GM18909 (cell line): Measurements from ENCODE around the gene TSPAN15.

Experiments
- ATAC-seq: cut with Tn5 transposase; IDR thresholded peaks from one replicate; pipeline ENCODE4 v1.9.1; 2021; ENCODE audit warnings: mild to moderate bottlenecking; ENCODE audit not compliant: unreplicated experiment, poor library complexity

TSPAN15 gene

DNA sequence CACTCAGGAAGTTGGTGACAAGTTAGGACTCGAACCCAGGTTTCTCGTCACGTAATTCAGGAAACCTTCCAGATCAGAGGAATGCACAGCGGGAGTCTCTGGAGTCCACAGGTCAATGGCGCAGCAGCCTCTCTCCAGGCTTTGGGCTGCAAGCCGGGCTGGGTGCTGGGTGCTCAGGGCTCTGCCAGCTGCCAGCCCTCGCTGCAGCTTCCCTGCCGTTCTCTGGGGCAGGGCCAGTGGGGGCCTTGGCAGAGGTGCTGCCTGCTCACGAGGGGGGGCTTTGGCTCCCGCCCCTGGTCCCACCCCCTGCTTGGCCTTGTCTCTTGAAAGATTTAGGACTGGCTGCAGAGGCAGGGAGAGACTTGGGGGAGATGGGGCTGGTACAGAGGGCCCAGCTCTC, 34.6 kb upstream of the TSPAN15 start, which contains the start of gene TACR2:
TACR2 (minus strand) TSS at position 224 of the 400 bp plus-strand sequence. CDS start 595 bp downstream, outside the sequence.
- no peak for ATAC-seq

GRCh38 chr10:69417542-69417941, 33.7 kb upstream of the TSPAN15 start:
- no peak for ATAC-seq

DNA sequence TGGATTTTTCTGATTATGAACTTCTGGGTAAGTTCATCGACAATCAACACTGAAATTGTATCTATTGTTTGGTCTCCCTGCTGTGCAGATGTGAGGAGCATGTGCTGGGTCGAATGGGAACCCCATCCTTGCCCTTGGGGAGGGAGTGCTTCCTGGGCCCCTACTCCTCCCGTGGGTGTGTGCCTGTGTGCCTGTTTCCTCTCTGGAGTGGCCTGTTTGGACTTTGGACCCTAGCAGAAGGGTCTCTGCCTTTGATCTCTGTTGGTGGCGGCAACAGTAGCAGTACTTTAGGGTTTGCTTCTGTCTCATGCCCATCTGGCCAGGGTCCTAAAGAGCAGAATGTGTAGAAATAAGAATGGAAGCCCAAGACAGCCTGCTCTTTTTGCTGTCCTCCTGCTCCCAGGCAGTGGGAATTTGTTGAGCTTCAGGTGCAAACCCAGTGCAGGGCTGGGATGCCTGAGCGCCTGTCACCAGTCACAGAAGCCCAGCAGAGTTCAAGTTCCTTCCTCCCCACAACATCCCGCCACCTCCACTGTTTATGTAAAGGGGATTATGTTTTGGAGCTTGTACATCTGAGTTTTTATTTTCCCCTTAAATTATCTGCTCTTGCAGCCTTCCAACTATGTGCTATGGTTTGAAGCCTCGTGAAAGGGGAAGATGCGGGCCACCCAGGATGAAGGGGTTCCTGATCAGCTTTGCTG, 33.1 kb upstream of the TSPAN15 start:
- ATAC-seq = no peak

- no peak for ATAC-seq
These were observed 32.0 kb upstream of the TSPAN15 start for GRCh38 chr10:69419096-69419743.

- no peak for ATAC-seq
These were observed 31.5 kb upstream of the TSPAN15 start for GRCh38 chr10:69419744-69420126.

DNA sequence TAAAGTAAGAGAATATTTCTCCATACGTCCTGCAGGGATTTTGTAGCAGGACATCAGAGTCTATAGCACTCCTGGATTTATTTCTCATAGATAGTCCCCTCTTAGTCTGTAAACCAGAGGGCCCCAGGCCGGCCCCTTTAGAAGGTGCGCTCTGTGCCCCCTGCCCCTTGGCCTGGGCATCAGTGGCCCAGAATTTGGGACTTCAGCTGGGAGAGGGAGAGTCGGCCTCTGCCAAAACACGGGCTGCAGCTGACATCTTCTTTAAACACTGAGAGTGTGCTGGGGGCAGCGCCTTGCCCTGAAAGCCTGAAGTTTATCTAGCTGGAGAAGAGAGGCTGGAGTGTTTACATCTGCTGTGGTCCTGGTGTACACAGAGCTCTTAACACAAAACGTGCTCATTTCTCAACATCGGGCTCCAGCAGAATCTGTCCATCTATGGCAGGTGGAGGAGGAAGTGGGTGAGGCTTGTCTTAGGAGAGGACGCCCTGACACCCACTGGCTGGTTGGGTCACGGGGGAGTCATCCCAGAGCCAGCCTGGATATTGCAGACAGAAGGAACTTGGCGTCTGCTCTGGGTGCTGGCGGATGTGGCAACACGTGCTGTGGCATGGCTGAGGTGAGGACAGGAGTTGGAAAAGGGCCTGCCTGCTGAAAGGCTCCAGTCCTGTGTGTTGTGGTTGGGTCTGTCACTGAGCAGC, 29.5 kb upstream of the TSPAN15 start:
- ATAC-seq = no peak

DNA sequence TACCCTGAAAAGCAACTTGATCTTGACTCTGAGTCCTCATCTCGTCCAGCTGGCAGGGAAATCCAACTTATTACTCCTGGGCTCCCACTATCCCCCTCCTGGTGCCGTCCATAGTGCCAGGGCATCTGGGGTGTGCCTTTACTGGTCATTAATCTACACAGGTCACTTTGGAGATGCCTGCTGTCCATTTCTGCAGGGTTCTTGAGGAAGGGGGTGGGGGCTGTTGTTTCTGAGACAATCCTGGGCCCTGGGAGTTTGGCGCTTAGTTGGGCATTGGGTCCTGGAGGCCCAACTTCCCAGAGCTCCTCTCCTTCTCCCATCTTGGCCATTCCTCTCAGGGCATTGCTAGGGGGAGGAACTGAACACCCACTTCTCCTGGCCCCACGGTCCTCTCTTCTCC, 28.6 kb upstream of the TSPAN15 start:
- ATAC-seq = no peak

DNA sequence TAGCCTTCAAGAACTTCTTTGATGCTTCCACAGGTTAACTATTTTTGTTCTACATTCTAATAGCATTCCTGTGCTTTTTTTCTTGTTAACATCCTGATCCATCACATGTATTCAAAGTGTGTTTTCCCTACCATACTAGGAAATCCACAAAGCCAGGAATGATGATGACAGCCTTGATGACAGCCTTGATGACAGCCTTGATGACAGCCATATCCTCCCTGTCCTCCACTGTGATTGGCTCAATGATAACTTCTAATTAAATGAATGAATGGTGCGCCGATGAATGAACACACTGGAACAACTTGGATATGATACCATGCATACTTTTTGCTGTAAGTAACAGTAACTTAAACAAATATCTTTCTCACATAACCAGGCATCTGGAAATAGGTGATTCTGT, 26.2 kb upstream of the TSPAN15 start:
- no peak for ATAC-seq

DNA sequence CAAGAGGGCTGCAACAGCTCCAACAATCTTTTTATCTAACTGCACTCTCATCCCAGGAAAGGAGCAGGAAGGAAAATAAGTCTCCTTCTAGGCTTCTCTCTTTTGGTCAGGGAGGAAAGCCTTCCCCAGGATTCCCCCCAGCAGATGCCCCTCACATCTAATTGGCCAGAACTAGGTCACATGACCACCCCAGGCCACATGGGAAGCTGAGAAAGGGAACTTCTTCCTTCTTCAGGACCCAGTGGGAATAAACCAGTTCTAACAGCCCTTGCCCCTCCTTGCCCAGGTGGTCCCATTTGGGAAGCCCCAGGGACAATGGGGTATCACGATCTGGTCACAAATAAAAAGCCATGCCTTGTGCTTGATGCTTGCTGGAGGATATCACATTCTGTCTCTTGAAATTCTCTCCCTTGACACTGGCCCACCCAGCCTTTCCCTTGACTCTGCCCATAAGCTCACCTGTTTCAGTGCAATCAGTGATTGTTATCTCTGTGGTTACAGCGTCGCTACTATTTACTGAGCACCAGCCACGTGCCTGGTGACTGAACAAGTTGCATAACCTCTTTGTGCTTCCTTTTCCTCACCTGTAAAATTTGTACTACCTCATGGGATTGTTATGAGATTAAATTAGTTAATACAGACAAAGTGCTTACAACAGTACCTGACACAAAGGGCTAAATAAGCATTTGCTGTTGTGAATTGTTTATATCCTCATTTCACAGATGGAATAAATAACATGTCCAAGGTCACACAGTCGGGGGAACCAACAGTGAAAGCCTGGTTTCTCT, 25.6 kb upstream of the TSPAN15 start:
- ATAC-seq = no peak

DNA sequence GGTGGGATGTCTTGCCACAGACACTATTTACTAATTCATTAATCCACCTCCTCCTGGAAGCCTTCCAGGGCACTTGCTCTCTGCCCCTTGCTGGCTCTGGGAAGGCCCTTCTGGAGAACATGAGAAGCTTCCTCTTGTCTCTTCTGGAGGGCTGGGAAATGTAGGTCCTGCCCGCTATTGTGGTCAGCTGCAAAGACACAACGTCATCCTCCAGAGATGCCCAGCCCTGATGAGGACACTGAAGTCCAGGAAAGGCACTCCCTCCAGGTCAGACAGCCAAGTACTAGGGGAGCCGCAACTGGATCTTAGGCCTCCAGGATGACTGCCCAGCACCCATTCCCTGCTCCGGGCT, 24.9 kb upstream of the TSPAN15 start:
- no peak for ATAC-seq

GRCh38 chr10:69428165-69428564, 23.1 kb upstream of the TSPAN15 start:
- ATAC-seq = no peak

DNA sequence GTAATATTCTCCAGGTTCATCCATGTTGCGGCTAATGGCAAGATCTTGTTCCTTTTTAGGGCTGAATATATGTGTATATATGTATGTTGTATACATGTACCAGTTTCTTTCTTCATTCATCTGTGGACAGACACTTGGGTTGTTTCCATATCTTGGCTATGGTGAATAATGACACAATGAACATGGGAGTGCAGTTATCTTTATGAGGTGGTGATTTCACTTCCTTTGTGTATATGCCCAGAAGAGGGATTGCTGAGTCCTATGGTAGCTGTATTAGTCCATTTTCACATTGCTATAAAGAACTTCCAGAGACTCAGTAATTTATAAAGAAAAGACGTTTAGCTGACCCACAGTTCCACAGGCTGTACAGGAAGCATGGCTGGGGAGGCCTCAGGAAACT, 17.1 kb upstream of the TSPAN15 start:
- no peak for ATAC-seq

GRCh38 chr10:69434926-69435325, 16.3 kb upstream of the TSPAN15 start:
- ATAC-seq = no peak

GRCh38 chr10:69435966-69436520, 15.2 kb upstream of the TSPAN15 start:
- no peak for ATAC-seq

DNA sequence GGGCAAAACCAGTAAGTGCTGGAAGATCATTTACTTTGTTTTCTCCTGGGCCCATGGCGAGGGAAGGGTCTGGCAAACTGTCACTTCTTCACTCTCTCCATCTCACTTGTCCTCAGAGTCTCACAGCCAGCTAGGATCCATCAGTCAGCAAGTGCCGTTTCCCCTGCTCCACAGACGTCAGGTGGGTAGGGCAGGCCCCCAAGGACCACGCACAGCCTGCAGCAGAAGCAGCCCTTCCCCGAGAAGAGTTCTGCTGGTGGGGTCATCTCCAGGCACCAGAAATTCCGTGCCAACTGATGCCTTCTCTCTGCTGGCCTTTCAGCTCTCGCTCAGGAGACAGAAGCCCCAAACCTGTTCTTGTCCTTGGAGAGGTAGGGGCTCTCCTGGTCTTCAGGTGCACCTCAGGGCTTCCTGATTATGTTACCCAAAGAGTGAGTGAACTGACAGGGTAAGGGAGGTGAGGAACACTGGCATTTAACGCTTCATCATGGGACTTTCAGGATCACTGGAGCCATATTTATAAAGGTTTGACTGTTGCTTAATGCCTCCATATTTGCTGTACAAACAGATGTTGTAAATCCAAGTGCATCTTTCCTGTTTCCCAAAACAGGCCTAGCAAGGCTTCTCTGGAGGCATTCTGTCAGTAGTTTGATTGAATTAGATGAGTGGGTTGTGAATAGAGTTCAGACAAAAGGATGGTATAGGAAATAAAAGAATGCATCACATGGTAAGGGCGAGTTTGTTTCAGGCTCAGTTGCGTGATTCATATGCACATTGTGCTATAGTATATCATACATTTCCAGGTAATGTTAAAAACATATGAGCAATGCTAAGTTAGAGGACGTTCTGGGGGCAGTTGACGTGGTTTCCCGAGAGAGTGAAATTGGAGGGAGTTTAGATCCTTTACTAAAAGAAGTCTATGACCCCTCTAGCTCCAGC, 13.7 kb upstream of the TSPAN15 start:
- no peak for ATAC-seq

DNA sequence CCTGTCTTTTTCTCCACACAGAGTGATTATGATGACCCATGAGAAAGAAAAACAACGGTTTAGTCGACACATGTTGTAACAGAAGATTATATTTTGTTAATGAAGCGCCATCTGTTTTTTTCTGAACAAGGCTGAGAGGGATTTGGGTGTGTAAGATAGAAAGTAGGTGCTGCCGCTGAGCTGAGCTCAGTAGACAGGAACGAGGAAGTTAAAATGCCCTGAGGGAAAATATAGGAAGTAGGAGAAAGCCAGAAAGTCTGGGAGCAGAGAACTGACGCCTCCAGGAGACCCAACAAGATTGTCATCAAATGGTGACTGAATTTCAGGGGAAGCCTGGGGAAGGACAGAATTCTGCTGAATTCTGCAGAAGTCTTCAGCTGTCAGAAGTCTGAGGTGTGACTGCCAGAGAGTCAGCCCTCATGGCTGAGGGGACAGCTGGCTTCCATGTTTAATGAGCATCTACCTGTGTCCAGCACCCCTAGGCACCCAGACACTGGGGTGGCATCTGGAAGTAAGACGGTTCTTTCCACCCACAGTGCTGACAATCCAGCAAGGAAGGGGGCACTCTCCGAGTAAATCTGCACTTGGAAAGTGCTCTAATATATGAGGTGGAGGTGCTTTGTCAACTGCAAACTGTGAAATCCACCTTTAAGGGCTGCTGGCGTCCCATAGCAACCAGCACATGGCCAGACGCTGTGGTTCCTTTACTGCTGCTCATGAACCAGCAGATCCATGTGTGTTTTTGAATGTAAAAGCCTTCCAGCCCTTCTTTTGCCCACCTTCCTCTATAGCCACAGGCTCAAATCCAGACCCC, 12.5 kb upstream of the TSPAN15 start:
- no peak for ATAC-seq

DNA sequence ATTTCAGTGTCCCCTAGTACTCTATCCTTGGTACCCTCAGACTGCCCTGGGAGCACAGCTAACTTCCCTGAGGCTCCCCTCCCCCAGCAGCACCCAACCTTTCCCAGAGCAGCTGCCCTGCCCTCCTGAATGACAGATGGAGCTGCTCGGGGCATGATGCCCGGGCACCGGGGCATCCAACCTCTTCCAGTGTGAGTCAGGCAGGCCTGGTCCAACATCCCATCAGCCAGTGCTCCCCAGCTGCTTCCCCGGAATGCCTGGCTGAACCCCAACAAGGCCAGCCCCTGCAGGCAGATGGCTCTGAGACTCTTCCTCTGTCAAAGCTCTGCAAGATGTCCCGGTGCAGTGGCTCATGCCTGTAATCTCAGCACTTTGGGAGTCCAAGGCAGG, 11.9 kb upstream of the TSPAN15 start:
- ATAC-seq = no peak

- no peak for ATAC-seq
These were observed 11.3 kb upstream of the TSPAN15 start for GRCh38 chr10:69439813-69440506.
